Ramos (cell line): ENCODE results near the gene SPAG4.

Source experiments
- in situ Hi-C: fragments of 300-500 bp; cut with MboI; formaldehyde crosslinking; loops from one replicate; pipeline ENCODE4 v1.14.3; 2022; ENCODE audit warnings: low sequenced_read_pairs; ENCODE audit not compliant: unreplicated experiment

The SPAG4 gene

GRCh38 chr20:35598899-35599775 lies 16.5 kb upstream of the SPAG4 start:
- in situ Hi-C loops: no loop called here

- in situ Hi-C loops: no loop called here
Observed at GRCh38 chr20:35599776-35600120, 15.9 kb upstream of the SPAG4 start.

GRCh38 chr20:35600176-35600992 lies 15.2 kb upstream of the SPAG4 start:
- in situ Hi-C loops: no loop called here

- in situ Hi-C loops: no loop called here
Observed at GRCh38 chr20:35600993-35601973, 14.3 kb upstream of the SPAG4 start.

- in situ Hi-C loops: no loop called here
Observed at GRCh38 chr20:35601990-35602389, 13.6 kb upstream of the SPAG4 start.

- in situ Hi-C loops: no loop called here
Observed at GRCh38 chr20:35602851-35603495, 12.7 kb upstream of the SPAG4 start.

- in situ Hi-C loops: no loop called here
Observed at GRCh38 chr20:35603695-35604448, 11.8 kb upstream of the SPAG4 start.

DNA sequence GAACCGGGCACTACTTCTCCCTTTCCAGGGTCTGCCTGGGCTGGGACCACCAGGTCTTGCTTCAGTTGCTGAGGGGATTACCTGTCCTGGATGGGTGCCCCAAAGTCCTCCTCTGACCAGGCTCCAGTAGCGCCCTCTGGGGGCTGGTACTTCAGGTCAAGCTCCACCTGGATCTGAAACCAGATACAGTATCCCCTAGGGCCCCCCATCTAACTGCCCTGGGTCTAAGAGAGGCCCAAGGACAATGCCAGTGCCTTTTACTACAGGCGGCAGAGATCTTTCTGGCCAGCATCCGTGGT lies 11.2 kb upstream of the SPAG4 start:
- in situ Hi-C loops: no loop called here

DNA sequence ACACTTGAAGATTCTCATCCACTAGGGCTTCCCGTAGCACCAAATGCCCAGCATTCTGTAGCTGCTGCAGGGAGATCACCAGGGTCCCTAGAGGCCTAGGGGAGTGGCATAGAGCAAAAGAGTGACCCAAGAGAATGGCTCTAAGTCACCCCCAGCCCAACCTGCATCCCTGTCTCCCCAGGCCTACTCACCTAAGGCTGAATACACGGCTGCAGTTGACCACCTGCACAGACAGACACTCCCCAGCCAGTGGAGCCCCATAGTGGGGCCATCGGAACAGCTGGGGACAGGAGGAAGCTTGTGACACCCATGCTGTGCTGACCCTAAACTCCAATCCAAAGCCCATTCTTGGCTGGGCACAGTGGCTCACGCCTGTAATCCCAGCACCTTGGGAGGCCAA lies 9.5 kb upstream of the SPAG4 start:
- in situ Hi-C loops: no loop called here

DNA sequence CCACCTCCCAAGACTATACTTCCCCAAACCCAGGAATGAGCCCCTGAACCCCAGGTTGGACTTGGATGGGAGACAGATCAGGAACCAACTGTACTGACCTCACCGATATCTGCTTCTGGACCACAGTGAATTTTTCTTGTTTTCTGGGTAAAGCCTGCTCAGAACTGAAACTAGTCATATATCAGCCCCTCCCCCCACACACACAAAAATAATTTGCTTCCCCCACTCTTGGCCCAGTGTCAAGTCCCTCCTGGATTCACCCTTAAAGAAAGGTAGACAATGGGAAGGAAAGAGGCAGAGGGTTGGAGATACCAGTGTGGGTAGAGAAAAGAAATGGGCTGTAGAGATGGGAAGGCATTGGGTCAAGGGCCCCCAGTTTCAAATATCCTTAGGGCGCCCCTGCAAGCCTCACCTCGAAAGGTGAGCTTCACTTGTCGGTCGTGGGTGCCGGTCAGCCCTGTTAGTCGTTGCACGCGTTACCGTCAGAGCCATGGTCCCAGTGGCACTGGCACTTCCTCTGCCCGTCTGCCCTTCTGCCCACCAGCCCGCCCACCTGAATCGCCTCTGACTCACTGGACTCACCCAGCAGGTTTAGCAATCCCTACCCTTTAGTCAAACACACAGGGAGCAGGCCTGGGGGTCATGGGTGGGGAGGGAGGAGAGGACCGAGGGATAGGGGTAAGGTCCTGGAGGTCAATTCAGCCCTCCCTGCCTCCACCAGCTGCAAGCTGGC lies 8.5 kb upstream of the SPAG4 start:
- in situ Hi-C loops: no loop called here

DNA sequence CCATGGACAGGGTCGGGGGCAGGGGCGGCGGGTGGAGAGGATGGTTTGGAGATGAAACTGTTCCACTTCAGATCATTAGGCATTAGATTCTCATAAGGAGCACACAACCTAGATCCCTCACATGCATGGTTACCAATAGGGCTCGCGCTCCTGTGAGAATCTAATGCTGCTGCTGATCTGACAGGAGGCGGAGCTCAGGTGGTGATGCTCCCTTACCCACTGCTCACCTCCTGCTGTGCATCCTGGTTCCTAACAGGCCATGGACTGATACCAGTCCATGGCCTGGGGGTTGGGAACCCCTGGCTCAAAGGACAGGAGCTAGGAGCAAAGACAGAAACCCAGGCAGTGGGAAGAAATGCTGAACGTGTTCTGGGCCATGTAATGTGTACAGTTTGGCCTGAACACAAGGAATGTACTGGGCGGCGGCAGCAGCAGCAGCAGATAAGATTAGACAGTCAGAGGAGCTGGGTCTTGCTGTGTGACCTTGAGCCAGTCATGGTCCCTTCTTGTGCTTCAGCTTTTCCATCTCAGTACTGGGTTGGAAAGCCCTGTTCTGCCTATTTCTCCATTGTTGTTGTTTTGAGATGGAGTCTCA lies 4.7 kb upstream of the SPAG4 start:
- in situ Hi-C loops: no loop called here

GRCh38 chr20:35611482-35611881 lies 4.1 kb upstream of the SPAG4 start:
- in situ Hi-C loops: no loop called here

DNA sequence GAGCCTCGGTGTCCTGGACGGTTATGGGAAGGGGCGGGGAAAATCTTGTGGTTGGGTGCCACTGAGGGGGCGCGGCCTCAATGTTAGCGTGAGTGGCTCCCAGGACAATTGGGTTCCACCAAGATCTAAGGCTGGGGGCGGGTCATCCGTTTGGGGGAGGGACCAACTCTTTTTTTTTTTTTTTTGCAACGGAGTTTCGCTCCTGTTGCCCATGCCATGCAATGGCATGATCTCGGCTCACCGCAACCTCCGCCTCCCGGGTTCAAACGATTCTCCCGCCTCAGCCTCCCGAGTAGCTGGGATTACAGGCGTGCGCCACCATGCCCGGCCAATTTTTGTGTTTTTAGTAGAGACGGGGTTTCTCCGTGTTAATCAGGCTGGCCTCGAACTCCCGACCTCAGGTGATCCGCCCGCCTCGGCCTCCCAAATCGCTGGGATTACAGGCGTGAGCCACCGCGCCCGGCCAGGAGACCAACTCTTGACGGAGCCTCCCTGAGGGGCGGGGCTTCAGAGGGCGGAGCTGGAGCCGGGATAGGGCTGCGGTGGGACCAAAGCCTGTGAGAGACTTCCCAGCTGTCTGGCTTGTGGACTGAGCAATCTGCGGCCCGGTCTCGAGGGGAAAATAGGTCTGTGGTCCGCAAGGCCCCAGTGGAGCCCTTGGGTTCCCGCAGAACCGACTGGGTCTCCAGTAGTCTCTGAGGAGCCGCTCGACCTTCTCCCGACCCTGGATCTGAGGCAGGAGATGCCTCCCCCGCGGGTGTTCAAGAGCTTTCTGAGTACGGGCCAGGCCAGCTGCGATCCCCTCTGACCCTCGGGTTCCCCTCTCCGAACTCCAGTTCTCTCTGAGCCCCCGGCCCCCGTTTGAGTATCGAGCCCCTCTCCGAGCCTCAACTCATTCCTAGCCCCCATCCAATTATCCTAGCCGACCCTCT lies 1.1 kb downstream of the SPAG4 start:
- in situ Hi-C loops: no loop called here

- in situ Hi-C loops: no loop called here
Observed at GRCh38 chr20:35617397-35618262, 2.0 kb downstream of the SPAG4 start.

GRCh38 chr20:35618263-35619131 lies 2.9 kb downstream of the SPAG4 start:
- in situ Hi-C loops: no loop called here
